CD14-positive monocyte (primary cell): ENCODE data around the gene TFAP2E. TPM values are rescaled to one million over a fixed set of nuclear protein-coding genes. Genes with fewer than 3 reads are reported as not detected.

ENCODE experiments used
- DNase-seq, 3 donors: peaks; one replicate each; pipeline ENCODE4 v3.0.0-alpha.2; 2011 to 2022
- H2AFZ ChIP-seq: 2 replicates; pipeline ENCODE4 v1.6.0; 2012; ENCODE audit warnings: mild to moderate bottlenecking, low read depth, low read length, inconsistent platforms; ENCODE audit not compliant: insufficient read depth, poor library complexity, severe bottlenecking
- H3K27ac ChIP-seq, 2 donors: 1 replicate in 1 of 2; 2 replicates in 1 of 2; pipeline ENCODE4 v1.5.1; 2012 to 2013; ENCODE audit warnings: low read length in 2 of 2, control low read depth in 1 of 2, inconsistent platforms in 1 of 2, low read depth in 1 of 2, mild to moderate bottlenecking in 1 of 2
- H3K27me3 ChIP-seq, 2 donors: one replicate each; pipeline versions ENCODE4 v1.6.0 to v1.6.1; 2011 to 2013; ENCODE audit warnings: low read length in 2 of 2; ENCODE audit not compliant: control insufficient read depth in 2 of 2, insufficient read depth in 2 of 2
- H3K36me3 ChIP-seq, 2 donors: replicated peaks in 1 of 2; 1 replicate in 1 of 2; 2 replicates in 1 of 2; pipeline versions ENCODE4 v1.5.1 to v1.6.1; 2012 to 2013; ENCODE audit warnings: low read length in 2 of 2, control low read depth in 1 of 2, inconsistent platforms in 1 of 2, mild to moderate bottlenecking in 1 of 2; ENCODE audit not compliant: insufficient read depth in 2 of 2, control insufficient read depth in 1 of 2
- H3K4me1 ChIP-seq, 2 donors: 1 replicate in 1 of 2; 2 replicates in 1 of 2; pipeline versions ENCODE4 v1.5.1 to v1.6.1; 2012 to 2013; ENCODE audit warnings: low read length in 2 of 2, control low read depth in 1 of 2, inconsistent platforms in 1 of 2, mild to moderate bottlenecking in 1 of 2, moderate library complexity in 1 of 2; ENCODE audit not compliant: insufficient read depth in 2 of 2, control insufficient read depth in 1 of 2
- H3K4me2 ChIP-seq: replicated peaks from 2 replicates; pipeline ENCODE3; 2012; ENCODE audit warnings: low read length, moderate library complexity, mild to moderate bottlenecking; ENCODE audit not compliant: poor library complexity, severe bottlenecking; ENCODE audit errors: extremely low read depth
- H3K4me3 ChIP-seq, 3 experiments: fragments of 200-600 bp in 1 of 3; sonication (generic) in 1 of 3; replicated peaks in 1 of 3; 1 replicate in 2 of 3; 2 replicates in 1 of 3; pipeline ENCODE4 v1.5.1; 2011 to 2013; ENCODE audit warnings: low read length in 3 of 3, mild to moderate bottlenecking in 3 of 3, control low read depth in 2 of 3, low read depth in 2 of 3, inconsistent platforms in 1 of 3, moderate library complexity in 1 of 3
- H3K79me2 ChIP-seq: 2 replicates; pipeline ENCODE4 v1.6.0; 2012; ENCODE audit warnings: mild to moderate bottlenecking, control low read depth, inconsistent platforms, low read length, moderate library complexity; ENCODE audit not compliant: insufficient read depth
- H3K9ac ChIP-seq: 2 replicates; pipeline ENCODE4 v1.6.0; 2017; ENCODE audit warnings: low read length, mild to moderate bottlenecking; ENCODE audit not compliant: insufficient read depth, poor library complexity, severe bottlenecking
- H3K9me3 ChIP-seq, 2 donors: replicated peaks in 1 of 2; 1 replicate in 1 of 2; 2 replicates in 1 of 2; pipeline versions ENCODE4 v1.5.1 to v1.6.1; 2012 to 2013; ENCODE audit warnings: low read length in 2 of 2, control low read depth in 1 of 2; ENCODE audit not compliant: control insufficient read depth in 1 of 2, insufficient read depth in 1 of 2
- H4K20me1 ChIP-seq: 2 replicates; pipeline ENCODE4 v1.6.0; 2012; ENCODE audit warnings: mild to moderate bottlenecking, low read length, control low read depth, moderate library complexity; ENCODE audit not compliant: insufficient read depth
- H3K27ac Mint-ChIP-seq, 7 donors: one replicate each; pipeline ENCODE4 v1.8.0; 2020; ENCODE audit warnings: mild to moderate bottlenecking in 7 of 7, mixed read lengths in 7 of 7, moderate library complexity in 6 of 7, inconsistent platforms in 2 of 7
- H3K27me3 Mint-ChIP-seq, 3 donors: one replicate each; pipeline ENCODE4 v1.8.0; 2021 to 2022; ENCODE audit warnings: low read depth in 3 of 3, mild to moderate bottlenecking in 3 of 3, mixed read lengths in 3 of 3, moderate library complexity in 3 of 3, inconsistent platforms in 1 of 3
- H3K36me3 Mint-ChIP-seq, 2 donors: one replicate each; pipeline ENCODE4 v1.8.0; 2020; ENCODE audit warnings: mixed read lengths in 2 of 2, inconsistent platforms in 1 of 2, mild to moderate bottlenecking in 1 of 2
- H3K4me1 Mint-ChIP-seq: one replicate; pipeline ENCODE4 v1.8.0; 2020; ENCODE audit warnings: mild to moderate bottlenecking, mixed read lengths
- H3K4me3 Mint-ChIP-seq, 2 donors: one replicate each; pipeline ENCODE4 v1.8.0; 2020; ENCODE audit warnings: mild to moderate bottlenecking in 2 of 2, mixed read lengths in 2 of 2, moderate library complexity in 1 of 2
- H3K9me3 Mint-ChIP-seq, 7 donors: one replicate each; pipeline ENCODE4 v1.8.0; 2020 to 2022; ENCODE audit warnings: mixed read lengths in 7 of 7, mild to moderate bottlenecking in 6 of 7, moderate library complexity in 6 of 7, inconsistent platforms in 2 of 7
- whole genome bisulfite sequencing: methylation state at CpG from one replicate; pipeline ENCODE4 v1.1.5; 2013; ENCODE audit warnings: missing lambda C conversion rate; ENCODE audit not compliant: insufficient coverage; 5-methylcytosine and 5-hydroxymethylcytosine counted together
- intact Hi-C, 2 donors: fragments of 100-400 bp; cut with micrococcal nuclease; formaldehyde crosslinking; loops; one replicate each; pipeline versions ENCODE4 v1.15.0 to v1.15.1; 2023
- polyA plus RNA-seq, 3 donors: library from polyadenylated mRNA; depleted of rRNA in 1 of 3; unstranded in 2 of 3; stranded (reverse) in 1 of 3; fragments of 300-500 nt in 2 of 3; fragments of >200 nt in 1 of 3; fragmentation: Illumina TruSeq in 2 of 3; gene quantifications; 1 replicate in 2 of 3; 2 replicates in 1 of 3; pipeline ENCODE4 v1.2.3, GENCODE V29; 2012 to 2021
- TF ChIP-seq, protein P1 (sequence below): fragments of 200-600 bp; IDR thresholded peaks from one replicate; pipeline ENCODE4 v1.8.0; 2022; ENCODE audit warnings: antibody characterized with exemption, mild to moderate bottlenecking

The TFAP2E gene
- polyA plus RNA-seq, 3 donors, result 0.77 to 4.5 (median 1.5) TPM

DNA sequence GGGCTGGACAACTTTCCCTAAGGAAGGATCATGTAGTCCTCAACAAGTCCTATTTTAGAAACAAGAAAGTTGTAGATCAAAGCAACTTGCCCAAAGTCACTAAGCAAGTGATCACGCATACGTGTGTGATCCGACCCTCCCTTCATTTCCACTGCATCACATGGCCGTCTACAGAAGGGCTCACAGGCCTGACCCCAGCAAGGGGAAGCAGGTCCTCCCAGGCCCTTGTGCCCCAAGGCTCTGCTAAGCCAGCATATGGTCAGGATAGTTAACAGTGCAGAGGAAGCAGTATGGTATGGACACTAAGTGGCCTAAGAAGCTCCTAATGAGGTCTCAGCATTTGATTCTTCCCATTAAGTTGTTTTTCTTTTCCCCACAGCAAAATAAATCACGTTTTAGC, 24.8 kb downstream of the TFAP2E start:
- Histone ChIP-seq H3K79me2 (no peaks in the 10 kb centered on the region), H3K9me3 (no peaks in the 10 kb centered on the region), H3K9ac (no peak overlapping the region), H3K4me2 (no peak overlapping the region), H3K4me3 (no peak overlapping the region), H3K4me1 (no peaks in the 10 kb centered on the region), H3K36me3 (peaks cover 20 to 50% of the 10 kb centered on the region in 2 donors), H2AFZ (no peak overlapping the region), H4K20me1 (no peaks in the 10 kb centered on the region), H3K27ac (no peak overlapping the region), H3K27me3 (no peaks in the 10 kb centered on the region)
- no peak for DNase-seq
- H3K27ac Mint-ChIP-seq, result no peak overlapping the region
- no peak overlapping the region for H3K4me3 Mint-ChIP-seq
- peaks cover 33 to 37% of the 10 kb centered on the region in 2 donors for H3K36me3 Mint-ChIP-seq
- H3K9me3 Mint-ChIP-seq, result no peaks in the 10 kb centered on the region
- intact Hi-C loops, result no loop called here
- TF ChIP-seq, protein P1, sequence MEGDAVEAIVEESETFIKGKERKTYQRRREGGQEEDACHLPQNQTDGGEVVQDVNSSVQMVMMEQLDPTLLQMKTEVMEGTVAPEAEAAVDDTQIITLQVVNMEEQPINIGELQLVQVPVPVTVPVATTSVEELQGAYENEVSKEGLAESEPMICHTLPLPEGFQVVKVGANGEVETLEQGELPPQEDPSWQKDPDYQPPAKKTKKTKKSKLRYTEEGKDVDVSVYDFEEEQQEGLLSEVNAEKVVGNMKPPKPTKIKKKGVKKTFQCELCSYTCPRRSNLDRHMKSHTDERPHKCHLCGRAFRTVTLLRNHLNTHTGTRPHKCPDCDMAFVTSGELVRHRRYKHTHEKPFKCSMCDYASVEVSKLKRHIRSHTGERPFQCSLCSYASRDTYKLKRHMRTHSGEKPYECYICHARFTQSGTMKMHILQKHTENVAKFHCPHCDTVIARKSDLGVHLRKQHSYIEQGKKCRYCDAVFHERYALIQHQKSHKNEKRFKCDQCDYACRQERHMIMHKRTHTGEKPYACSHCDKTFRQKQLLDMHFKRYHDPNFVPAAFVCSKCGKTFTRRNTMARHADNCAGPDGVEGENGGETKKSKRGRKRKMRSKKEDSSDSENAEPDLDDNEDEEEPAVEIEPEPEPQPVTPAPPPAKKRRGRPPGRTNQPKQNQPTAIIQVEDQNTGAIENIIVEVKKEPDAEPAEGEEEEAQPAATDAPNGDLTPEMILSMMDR, result no peak
- WGBS, result 90% methylated on average over 2 of the region's 5 CpGs
- no peaks in the 10 kb centered on the region for H3K27me3 Mint-ChIP-seq
- peaks cover 6% of the 10 kb centered on the region for H3K4me1 Mint-ChIP-seq

GRCh38 chr1:35598895-35599294, 25.8 kb downstream of the TFAP2E start:
- intact Hi-C loops, result no loop called here
- H3K4me1 ChIP-seq, result no peaks in the 10 kb centered on the region
- Mint-ChIP-seq H3K4me3 (no peak overlapping the region), H3K27me3 (no peaks in the 10 kb centered on the region), H3K36me3 (peaks cover 41 to 43% of the 10 kb centered on the region in 2 donors), H3K4me1 (no peaks in the 10 kb centered on the region), H3K27ac (peak overlapping the region in 2 of 7 donors; percentile 51 to 58), H3K9me3 (no peaks in the 10 kb centered on the region)
- no peak overlapping the region for H3K9ac ChIP-seq
- no peaks in the 10 kb centered on the region for H4K20me1 ChIP-seq
- H3K9me3 ChIP-seq, result no peaks in the 10 kb centered on the region
- no peak for DNase-seq
- H3K4me3 ChIP-seq, result no peak overlapping the region
- no peak overlapping the region for H2AFZ ChIP-seq
- TF ChIP-seq, protein P1, result no peak
- no peaks in the 10 kb centered on the region for H3K27me3 ChIP-seq
- no peak overlapping the region for H3K4me2 ChIP-seq
- no peak overlapping the region for H3K27ac ChIP-seq
- H3K79me2 ChIP-seq, result no peaks in the 10 kb centered on the region
- WGBS, result 100% methylated on average over 1 of the region's 2 CpGs
- peaks cover 30 to 60% of the 10 kb centered on the region in 2 donors for H3K36me3 ChIP-seq
